ENCODE measurements around the gene RAB20. TPM values are rescaled to one million over a fixed set of nuclear protein-coding genes. Genes with fewer than 3 reads are reported as not detected.

Gene RAB20
- polyA plus RNA-seq, 1 donor (not counting 4 experiments of a cell fraction or from before 2014, with no cell fraction given) = 4.3 TPM

DNA sequence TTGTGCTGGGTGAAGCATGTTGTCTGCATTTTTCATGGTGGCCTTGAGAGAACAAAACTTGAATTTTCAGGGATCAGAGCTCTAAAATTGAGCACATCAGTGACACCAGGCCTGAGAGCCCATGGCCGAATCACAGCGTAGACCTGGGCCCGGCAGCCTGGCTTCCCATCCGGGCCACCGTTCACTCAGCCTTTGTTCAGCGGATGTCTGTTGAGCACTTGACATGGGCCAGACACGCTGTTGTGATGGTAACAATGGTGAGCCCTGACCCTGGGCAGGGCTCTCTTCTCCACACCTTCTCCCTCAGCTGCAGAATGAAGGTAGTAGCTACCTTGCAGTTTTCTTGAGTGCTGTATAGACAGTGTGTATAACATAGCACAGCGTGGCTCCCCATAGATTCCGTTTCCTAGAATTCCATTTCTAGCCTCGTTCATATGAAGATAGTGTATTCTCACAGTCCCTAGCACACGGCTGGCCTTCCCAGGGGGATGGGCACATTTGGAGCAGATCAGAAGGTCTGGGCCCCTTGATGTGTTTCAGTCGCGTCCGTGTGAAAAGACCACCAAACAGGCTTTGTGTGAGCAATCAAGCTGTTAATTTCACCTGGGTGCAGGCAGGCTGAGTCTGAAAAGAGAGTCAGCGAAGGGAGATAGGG lies 75.3 kb downstream of the RAB20 start:
- DNase-seq (ENCODE audit: low read depth, low spot score) (no peak), FAIRE-seq (no peak)
- dilution Hi-C loops (cut with MboI; ENCODE audit: extremely low pct_ligation_motif_present, low sequenced_read_pairs) = no loop called here
- Histone ChIP-seq H3K4me2 (ENCODE audit: control insufficient read depth, extremely low read depth, insufficient read depth, low read depth, low read length) (no peak overlapping the region), H3K9me1 (ENCODE audit: control insufficient read depth, extremely low read depth, insufficient read depth, low read length) (no peaks in the 10 kb centered on the region), H3K4me1 (ENCODE audit: control insufficient read depth, extremely low read depth, insufficient read depth, low read length) (no peaks in the 10 kb centered on the region), H3K4me3 (ENCODE audit: control insufficient read depth in 2 of 3, extremely low read depth in 1 of 3, insufficient read depth in 2 of 3, low read depth in 1 of 3, low read length in 3 of 3) (no peak overlapping the region), H3K27ac (ENCODE audit: control insufficient read depth, insufficient read depth, low read length) (no peak overlapping the region), H4K20me1 (ENCODE audit: control insufficient read depth, extremely low read depth, insufficient read depth, low read length) (no peaks in the 10 kb centered on the region), H3K9ac (ENCODE audit: control insufficient read depth, extremely low read depth, insufficient read depth, low read length) (no peak overlapping the region), H3K27me3 (ENCODE audit: control insufficient read depth, extremely low read depth, insufficient read depth, low read length) (no peaks in the 10 kb centered on the region), H3K79me2 (ENCODE audit: control insufficient read depth, insufficient read depth, low read length) (no peaks in the 10 kb centered on the region), H2AFZ (ENCODE audit: control insufficient read depth, low read length) (no peak overlapping the region), H3K36me3 (ENCODE audit: control insufficient read depth in 2 of 2, extremely low read depth in 1 of 2, insufficient read depth in 2 of 2, low read length in 2 of 2) (peaks cover 12 to 25% of the 10 kb centered on the region in 2 experiments), H3K9me3 (ENCODE audit: control insufficient read depth, low read depth, low read length) (no peaks in the 10 kb centered on the region)
- TF ChIP-seq EZH2 (IDR thresholded peaks at IDR 0.05; ENCODE audit: low read length) = no peak
- TF ChIP-seq, protein P1, sequence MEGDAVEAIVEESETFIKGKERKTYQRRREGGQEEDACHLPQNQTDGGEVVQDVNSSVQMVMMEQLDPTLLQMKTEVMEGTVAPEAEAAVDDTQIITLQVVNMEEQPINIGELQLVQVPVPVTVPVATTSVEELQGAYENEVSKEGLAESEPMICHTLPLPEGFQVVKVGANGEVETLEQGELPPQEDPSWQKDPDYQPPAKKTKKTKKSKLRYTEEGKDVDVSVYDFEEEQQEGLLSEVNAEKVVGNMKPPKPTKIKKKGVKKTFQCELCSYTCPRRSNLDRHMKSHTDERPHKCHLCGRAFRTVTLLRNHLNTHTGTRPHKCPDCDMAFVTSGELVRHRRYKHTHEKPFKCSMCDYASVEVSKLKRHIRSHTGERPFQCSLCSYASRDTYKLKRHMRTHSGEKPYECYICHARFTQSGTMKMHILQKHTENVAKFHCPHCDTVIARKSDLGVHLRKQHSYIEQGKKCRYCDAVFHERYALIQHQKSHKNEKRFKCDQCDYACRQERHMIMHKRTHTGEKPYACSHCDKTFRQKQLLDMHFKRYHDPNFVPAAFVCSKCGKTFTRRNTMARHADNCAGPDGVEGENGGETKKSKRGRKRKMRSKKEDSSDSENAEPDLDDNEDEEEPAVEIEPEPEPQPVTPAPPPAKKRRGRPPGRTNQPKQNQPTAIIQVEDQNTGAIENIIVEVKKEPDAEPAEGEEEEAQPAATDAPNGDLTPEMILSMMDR (optimal IDR thresholded peaks at IDR 0.05 in 1 of 3, IDR thresholded peaks at IDR 0.05 in 1 of 3, conservative IDR thresholded peaks at IDR 0.05 in 1 of 3; ENCODE audit: extremely low read depth in 1 of 3, insufficient read depth in 2 of 3, low read length in 3 of 3) = no peak

DNA sequence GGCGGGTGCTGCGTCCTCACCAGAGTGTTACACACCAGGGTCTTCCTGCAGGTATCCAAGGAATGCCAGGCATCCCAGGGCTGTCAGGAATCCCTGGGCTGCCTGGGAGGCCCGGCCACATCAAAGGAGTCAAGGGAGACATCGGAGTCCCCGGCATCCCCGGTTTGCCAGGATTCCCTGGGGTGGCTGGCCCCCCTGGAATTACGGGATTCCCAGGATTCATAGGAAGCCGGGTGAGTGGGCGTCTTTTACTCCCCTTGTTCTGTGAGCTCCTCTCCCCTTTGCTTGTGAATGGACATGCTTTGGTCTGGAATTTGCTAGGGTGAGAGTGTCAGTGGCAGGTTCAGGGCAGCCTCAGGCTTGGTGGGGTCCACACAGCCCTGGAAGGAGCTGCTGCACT lies 75.9 kb downstream of the RAB20 start:
- no peak for FAIRE-seq
- Histone ChIP-seq H2AFZ (ENCODE audit: control insufficient read depth, low read length) (no peak overlapping the region), H3K27me3 (ENCODE audit: control insufficient read depth, extremely low read depth, insufficient read depth, low read length) (no peaks in the 10 kb centered on the region), H3K4me3 (ENCODE audit: control insufficient read depth in 2 of 3, extremely low read depth in 1 of 3, insufficient read depth in 2 of 3, low read depth in 1 of 3, low read length in 3 of 3) (no peak overlapping the region), H3K9me1 (ENCODE audit: control insufficient read depth, extremely low read depth, insufficient read depth, low read length) (no peaks in the 10 kb centered on the region), H3K9ac (ENCODE audit: control insufficient read depth, extremely low read depth, insufficient read depth, low read length) (no peak overlapping the region), H3K36me3 (ENCODE audit: control insufficient read depth in 2 of 2, extremely low read depth in 1 of 2, insufficient read depth in 2 of 2, low read length in 2 of 2) (peaks cover 9 to 19% of the 10 kb centered on the region in 2 experiments), H3K9me3 (ENCODE audit: control insufficient read depth, low read depth, low read length) (no peaks in the 10 kb centered on the region), H3K4me1 (ENCODE audit: control insufficient read depth, extremely low read depth, insufficient read depth, low read length) (no peaks in the 10 kb centered on the region), H3K4me2 (ENCODE audit: control insufficient read depth, extremely low read depth, insufficient read depth, low read depth, low read length) (no peak overlapping the region), H3K79me2 (ENCODE audit: control insufficient read depth, insufficient read depth, low read length) (no peaks in the 10 kb centered on the region), H3K27ac (ENCODE audit: control insufficient read depth, insufficient read depth, low read length) (no peak overlapping the region), H4K20me1 (ENCODE audit: control insufficient read depth, extremely low read depth, insufficient read depth, low read length) (no peaks in the 10 kb centered on the region)
- dilution Hi-C loops (cut with MboI; ENCODE audit: extremely low pct_ligation_motif_present, low sequenced_read_pairs) = no loop called here
- no peak for DNase-seq (ENCODE audit: low read depth, low spot score)
- no peak for TF ChIP-seq EZH2 (IDR thresholded peaks at IDR 0.05; ENCODE audit: low read length)
- TF ChIP-seq, protein P1 (optimal IDR thresholded peaks at IDR 0.05 in 1 of 3, IDR thresholded peaks at IDR 0.05 in 1 of 3, conservative IDR thresholded peaks at IDR 0.05 in 1 of 3; ENCODE audit: extremely low read depth in 1 of 3, insufficient read depth in 2 of 3, low read length in 3 of 3) = no peak

Measured in keratinocyte (primary cell).